Kidney (tissue), 14 donors: Measurements from ENCODE around the gene ENOX2. TPM values are rescaled to one million over a fixed set of nuclear protein-coding genes. Genes with fewer than 3 reads are reported as not detected.

Source experiments
- DNase-seq, 5 donors: peaks; one replicate each; pipeline ENCODE4 v3.0.0-alpha.2; 2013 to 2020
- FAIRE-seq: peaks from 2 replicates; lab custom pipeline; 2012; peaks lifted over from hg19 to GRCh38; lab: Jason Lieb, UNC
- H3K27ac ChIP-seq, 2 donors: one replicate each; pipeline ENCODE4 v1.7.0; 2013; ENCODE audit warnings: low read depth in 2 of 2, low read length in 2 of 2, inconsistent platforms in 1 of 2
- H3K27me3 ChIP-seq: one replicate; pipeline ENCODE4 v1.7.1; 2013; ENCODE audit warnings: low read length, inconsistent platforms; ENCODE audit not compliant: control insufficient read depth, insufficient read depth
- H3K36me3 ChIP-seq, 3 donors: one replicate each; pipeline versions ENCODE4 v1.7.0 to v1.7.1; 2013; ENCODE audit warnings: low read length in 3 of 3, control low read depth in 1 of 3, inconsistent platforms in 1 of 3; ENCODE audit not compliant: insufficient read depth in 3 of 3, control insufficient read depth in 2 of 3
- H3K4me1 ChIP-seq, 3 donors: one replicate each; pipeline versions ENCODE4 v1.7.0 to v1.7.1; 2013; ENCODE audit warnings: low read length in 3 of 3, inconsistent platforms in 1 of 3, low read depth in 1 of 3; ENCODE audit not compliant: control insufficient read depth in 2 of 3, insufficient read depth in 2 of 3
- H3K4me3 ChIP-seq, 3 donors: one replicate each; pipeline versions ENCODE4 v1.7.0 to v1.8.1; 2013; ENCODE audit warnings: low read length in 3 of 3, control low read depth in 1 of 3, inconsistent platforms in 1 of 3
- H3K9ac ChIP-seq, 3 donors: one replicate each; pipeline versions ENCODE4 v1.7.0 to v1.7.1; 2013; ENCODE audit warnings: low read length in 3 of 3, control low read depth in 1 of 3, inconsistent platforms in 1 of 3
- H3K9me3 ChIP-seq, 3 donors: one replicate each; pipeline versions ENCODE4 v1.7.0 to v1.7.1; 2013; ENCODE audit warnings: low read length in 3 of 3, control low read depth in 1 of 3, inconsistent platforms in 1 of 3; ENCODE audit not compliant: control insufficient read depth in 2 of 3, insufficient read depth in 1 of 3
- CTCF ChIP-seq: IDR thresholded peaks from 3 replicates; pipeline ENCODE4 v1.5.1; 2012; ENCODE audit warnings: mild to moderate bottlenecking, moderate library complexity, borderline replicate concordance; ENCODE audit not compliant: insufficient read depth; ENCODE audit errors: extremely low read depth
- intact Hi-C: fragments of 100-400 bp; cut with DNase I; formaldehyde crosslinking; loops from one replicate; pipeline ENCODE4 v1.11.1; 2022
- polyA plus RNA-seq: library from polyadenylated mRNA; stranded (reverse); fragments of 350-450 nt; fragmentation: Illumina TruSeq; extraction: RNeasy Lipid Tissue Mini Kit (QIAGEN cat#74804); gene quantifications from one replicate; pipeline ENCODE4 v1.2.3, GENCODE V29; 2014; ENCODE audit warnings: low read depth, low replicate concordance; ENCODE audit not compliant: insufficient read depth
- total RNA-seq: library from RNA; stranded (reverse); fragmentation: NEBNext Ultra II Directional; extraction: Animal tissue kit (Norgen Biotek cat#: 25700); gene quantifications from one replicate; pipeline ENCODE4 v1.2.1, GENCODE V29; 2021
- donor health status: control.
- donor health status: control.
- donor health status: control.
- donor health status: control.
- donor health status: control.
- donor health status: DM: yes; HTN: yes; CAD: no.
- donor health status: Normal renal cell carcinoma (clear cell type).

The ENOX2 gene
- total and polyA plus RNA-seq, 2 donors from 2014 or later = 6.6 to 22.6 TPM

GRCh38 chrX:130895299-130895698, 7.7 kb downstream of the ENOX2 start:
- Histone ChIP-seq H3K4me1 (no peaks in the 10 kb centered on the region), H3K9me3 (no peaks in the 10 kb centered on the region), H3K4me3 (no peak overlapping the region), H3K27me3 (peaks cover 3% of the 10 kb centered on the region), H3K36me3 (no peaks in the 10 kb centered on the region), H3K9ac (no peak overlapping the region), H3K27ac (no peak overlapping the region)
- TF ChIP-seq CTCF = no peak
- FAIRE-seq (no peak), DNase-seq (no peak)
- intact Hi-C loops = no loop called here

- Histone ChIP-seq H3K9ac (no peak overlapping the region), H3K36me3 (no peaks in the 10 kb centered on the region), H3K4me1 (no peaks in the 10 kb centered on the region), H3K27me3 (peaks cover 3% of the 10 kb centered on the region), H3K27ac (no peak overlapping the region), H3K9me3 (no peaks in the 10 kb centered on the region), H3K4me3 (no peak overlapping the region)
- FAIRE-seq (no peak), DNase-seq (peak in 1 of 5 donors; percentile 19)
- TF ChIP-seq CTCF = no peak
- intact Hi-C loops = no loop called here
Measured at GRCh38 chrX:130893356-130894085, 9.5 kb downstream of the ENOX2 start.

- H3K9me3 ChIP-seq = no peaks in the 10 kb centered on the region
- intact Hi-C loops = no loop called here
Measured at GRCh38 chrX:130887376-130887775, 15.6 kb downstream of the ENOX2 start.

More at GRCh38 chrX:130887376-130887775, 15.6 kb downstream of the ENOX2 start:
- TF ChIP-seq CTCF = no peak
- Histone ChIP-seq H3K9ac (no peak overlapping the region), H3K4me1 (no peaks in the 10 kb centered on the region), H3K27ac (no peak overlapping the region), H3K27me3 (peaks cover 3% of the 10 kb centered on the region), H3K4me3 (peak overlapping the region in 1 of 3 donors; percentile 1), H3K36me3 (no peaks in the 10 kb centered on the region)
- DNase-seq (peak in 4 of 5 donors; percentile 23 to 39 (median 34)), FAIRE-seq (no peak)
